Fibroblast of lung (primary cell): ENCODE data around the gene ARFGAP2. TPM values are rescaled to one million over a fixed set of nuclear protein-coding genes. Genes with fewer than 3 reads are reported as not detected.

ENCODE experiments used
- DNase-seq, 2 donors: peaks; one replicate each; pipeline versions ENCODE4 v3.0.0 to v3.0.0-alpha.2; 2010; ENCODE audit warnings: low read depth in 2 of 2
- H2AFZ ChIP-seq: 2 replicates; pipeline ENCODE4 v1.5.1; 2012; ENCODE audit warnings: low read length, control low read depth, inconsistent platforms
- H3K27ac ChIP-seq: 2 replicates; pipeline ENCODE4 v1.5.1; 2011; ENCODE audit warnings: low read length, control low read depth; ENCODE audit not compliant: insufficient read depth
- H3K27me3 ChIP-seq: 2 replicates; pipeline ENCODE4 v1.5.1; 2011; ENCODE audit warnings: mild to moderate bottlenecking, low read length; ENCODE audit not compliant: control insufficient read depth, insufficient read depth
- H3K36me3 ChIP-seq: 2 replicates; pipeline ENCODE4 v1.5.1; 2011; ENCODE audit warnings: low read length; ENCODE audit not compliant: control insufficient read depth, insufficient read depth
- H3K4me1 ChIP-seq: 2 replicates; pipeline ENCODE4 v1.5.1; 2011; ENCODE audit warnings: low read length; ENCODE audit not compliant: control insufficient read depth, insufficient read depth; ENCODE audit errors: extremely low read depth
- H3K4me2 ChIP-seq: 2 replicates; pipeline ENCODE4 v1.5.1; 2011; ENCODE audit warnings: low read length, control low read depth; ENCODE audit not compliant: insufficient read depth; ENCODE audit errors: extremely low read depth
- H3K4me3 ChIP-seq, 4 experiments: fragments of 200-600 bp in 1 of 4; sonication (generic) in 1 of 4; replicated peaks in 1 of 4; 2 replicates each; pipeline ENCODE4 v1.5.1; 2011 to 2016; ENCODE audit warnings: low read length in 4 of 4, low read depth in 3 of 4, mild to moderate bottlenecking in 3 of 4, control low read depth in 2 of 4, inconsistent platforms in 1 of 4, mixed read lengths in 1 of 4; ENCODE audit not compliant: insufficient read depth in 1 of 4; ENCODE audit errors: control extremely low read depth in 1 of 4
- H3K79me2 ChIP-seq: 2 replicates; pipeline ENCODE4 v1.5.1; 2012; ENCODE audit warnings: mild to moderate bottlenecking, low read length, inconsistent platforms; ENCODE audit not compliant: control insufficient read depth, insufficient read depth
- H3K9ac ChIP-seq: 2 replicates; pipeline ENCODE4 v1.5.1; 2011; ENCODE audit warnings: mild to moderate bottlenecking, low read length, control low read depth; ENCODE audit not compliant: insufficient read depth
- H3K9me3 ChIP-seq: 2 replicates; pipeline ENCODE4 v1.5.1; 2012; ENCODE audit warnings: low read depth, low read length; ENCODE audit not compliant: control insufficient read depth, insufficient read depth
- H4K20me1 ChIP-seq: 2 replicates; pipeline ENCODE4 v1.5.1; 2011; ENCODE audit warnings: low read length; ENCODE audit not compliant: control insufficient read depth, insufficient read depth; ENCODE audit errors: extremely low read depth
- CTCF ChIP-seq, 2 donors: IDR thresholded peaks in 1 of 2; conservative IDR thresholded peaks in 1 of 2; 1 replicate in 1 of 2; 2 replicates in 1 of 2; pipeline ENCODE4 v1.5.1; 2011 to 2012; ENCODE audit warnings: low read length in 2 of 2, control low read depth in 1 of 2, inconsistent platforms in 1 of 2, low read depth in 1 of 2, mild to moderate bottlenecking in 1 of 2
- EZH2 ChIP-seq: IDR thresholded peaks from 2 replicates; pipeline ENCODE4 v1.5.1; 2012; ENCODE audit warnings: low read length, control low read depth, mild to moderate bottlenecking; ENCODE audit errors: missing control alignments
- polyA plus RNA-seq, 2 donors: library from polyadenylated mRNA; depleted of rRNA in 1 of 2; stranded (reverse) in 1 of 2; unstranded in 1 of 2; fragments of >200 nt; gene quantifications; 2 replicates each; pipeline ENCODE4 v1.2.1, GENCODE V29; 2011 to 2012; ENCODE audit warnings: missing spikeins in 1 of 2
- total RNA-seq: library from RNA; depleted of rRNA; stranded (reverse); fragments of >200 nt; gene quantifications from 2 replicates; pipeline ENCODE4 v1.2.1, GENCODE V29; 2014

ARFGAP2 gene
- total and polyA plus RNA-seq, 2 donors (not counting 1 experiment from before 2014, with no cell fraction given) = 50.1 to 80.4 TPM

GRCh38 chr11:47161134-47161854 is 15.4 kb downstream of the ARFGAP2 start:
- TF ChIP-seq EZH2 = no peak
- TF ChIP-seq CTCF (conservative IDR thresholded peaks at IDR 0.05 in 1 of 2, IDR thresholded peaks at IDR 0.05 in 1 of 2; ENCODE audit: low read depth in 1 of 2, low read length in 2 of 2) = peak; percentile 77 to 78
- no peaks in the 10 kb centered on the region for H3K79me2 ChIP-seq
- no peak overlapping the region for H3K27ac ChIP-seq
- H3K9me3 ChIP-seq = no peaks in the 10 kb centered on the region
- H3K4me2 ChIP-seq = no peak overlapping the region
- H4K20me1 ChIP-seq = no peaks in the 10 kb centered on the region
- H3K4me1 ChIP-seq = no peaks in the 10 kb centered on the region
- no peak overlapping the region for H3K9ac ChIP-seq
- H3K36me3 ChIP-seq = peaks cover 23% of the 10 kb centered on the region
- peak; percentile 56 to 72 for DNase-seq
- H3K27me3 ChIP-seq = no peaks in the 10 kb centered on the region
- H3K4me3 ChIP-seq = no peak overlapping the region
- no peak overlapping the region for H2AFZ ChIP-seq

- no peaks in the 10 kb centered on the region for H3K9me3 ChIP-seq
- H3K27ac ChIP-seq = no peak overlapping the region
- no peak for DNase-seq
- TF ChIP-seq EZH2 (no peak), CTCF (conservative IDR thresholded peaks at IDR 0.05 in 1 of 2, IDR thresholded peaks at IDR 0.05 in 1 of 2; ENCODE audit: low read depth in 1 of 2, low read length in 2 of 2) (no peak)
- H3K79me2 ChIP-seq = no peaks in the 10 kb centered on the region
- H3K4me2 ChIP-seq = no peak overlapping the region
- H3K36me3 ChIP-seq = peaks cover 20% of the 10 kb centered on the region
- H3K9ac ChIP-seq = no peak overlapping the region
- H3K4me3 ChIP-seq = no peak overlapping the region
- H4K20me1 ChIP-seq = no peaks in the 10 kb centered on the region
- H3K27me3 ChIP-seq = no peaks in the 10 kb centered on the region
- no peaks in the 10 kb centered on the region for H3K4me1 ChIP-seq
- no peak overlapping the region for H2AFZ ChIP-seq
Observed at GRCh38 chr11:47160753-47161133, 15.9 kb downstream of the ARFGAP2 start.

GRCh38 chr11:47158242-47158641 is 18.4 kb downstream of the ARFGAP2 start:
- no peaks in the 10 kb centered on the region for H3K27me3 ChIP-seq
- no peaks in the 10 kb centered on the region for H3K79me2 ChIP-seq
- TF ChIP-seq CTCF (conservative IDR thresholded peaks at IDR 0.05 in 1 of 2, IDR thresholded peaks at IDR 0.05 in 1 of 2; ENCODE audit: low read depth in 1 of 2, low read length in 2 of 2) (no peak), EZH2 (no peak)
- H4K20me1 ChIP-seq = no peaks in the 10 kb centered on the region
- DNase-seq = no peak
- no peak overlapping the region for H2AFZ ChIP-seq
- H3K4me2 ChIP-seq = no peak overlapping the region
- peaks cover 4% of the 10 kb centered on the region for H3K4me1 ChIP-seq
- no peak overlapping the region for H3K27ac ChIP-seq
- H3K36me3 ChIP-seq = peaks cover 6% of the 10 kb centered on the region
- no peaks in the 10 kb centered on the region for H3K9me3 ChIP-seq
- no peak overlapping the region for H3K9ac ChIP-seq
- H3K4me3 ChIP-seq = no peak overlapping the region
